Measurements from ENCODE around the gene RAD52. TPM values are rescaled to one million over a fixed set of nuclear protein-coding genes. Genes with fewer than 3 reads are reported as not detected.

RAD52 gene
- 10 to 100 TPM; 16.7 to 30.5 TPM for total RNA-seq

DNA sequence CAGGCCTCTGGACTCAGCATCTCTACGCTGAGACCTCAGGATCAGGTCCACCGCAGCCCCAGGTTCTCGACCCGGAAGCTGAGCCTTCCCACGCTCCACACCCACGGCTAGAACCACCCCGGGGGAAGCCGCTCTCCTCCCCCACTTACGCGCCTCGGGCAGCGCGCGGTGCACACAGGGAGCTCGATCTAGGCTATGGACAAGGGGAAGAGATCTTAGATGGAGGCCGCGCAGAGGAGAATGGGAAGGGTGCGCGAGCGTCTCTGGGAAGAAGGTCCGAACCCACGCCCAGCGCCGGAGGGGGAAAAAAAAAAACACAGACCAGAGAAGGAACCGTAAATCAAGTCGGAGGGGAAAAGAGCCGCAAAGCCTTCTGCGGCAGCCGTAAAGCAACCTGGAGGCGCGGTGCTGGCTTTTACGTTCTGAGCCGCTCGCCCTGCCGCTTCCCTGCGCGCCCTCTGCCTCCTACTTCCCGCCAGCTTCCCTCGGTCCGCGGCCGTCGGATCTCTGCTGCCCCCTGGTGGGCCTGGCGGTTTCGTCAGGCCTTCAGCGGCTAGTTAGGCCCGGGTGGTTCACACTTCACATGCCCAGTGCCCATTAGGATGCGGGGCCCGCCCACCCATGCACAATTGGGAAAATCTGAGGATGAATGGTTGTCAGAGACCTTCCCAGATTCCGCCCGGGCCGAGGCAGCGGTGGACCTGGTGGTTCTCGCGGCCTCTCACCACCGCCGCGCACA, at the start of gene RAD52:
Gene RAD52, minus strand, starts transcription at position 242 of the 739 bp plus-strand sequence. CDS start 16,636 bp downstream, outside the sequence.
- 2% methylated on average over 51 of the region's 58 CpGs for WGBS
- TF ChIP-seq POLR2AphosphoS5 (IDR thresholded peaks at IDR 0.05), result peak; percentile 95
- peak; percentile 63 for TF ChIP-seq POLR2A (IDR thresholded peaks at IDR 0.05)
- peak; percentile 98 to 99 (median 99) for TF ChIP-seq CTCF (IDR thresholded peaks at IDR 0.05)
- intact Hi-C loops (cut with DNase I), result loop anchor here (2.0 to 5.0 kb wide), 4 partner anchors 132 to 379 kb away; partner anchors contain the start of gene WNK1
- no peaks in the 10 kb centered on the region for H3K36me3 ChIP-seq
- no peaks in the 10 kb centered on the region for H3K9me3 ChIP-seq
- peak within 1 kb of the TSS; percentile 76 to 78 for H3K4me3 ChIP-seq
- H3K27ac ChIP-seq, result peak within 1 kb of the TSS; percentile 84 to 91
- DNase-seq (ENCODE audit: low spot score), result peak; percentile 97
- no peaks in the 10 kb centered on the region for H3K27me3 ChIP-seq (replicated peaks; ENCODE audit: insufficient read depth)
- H3K4me1 ChIP-seq (replicated peaks), result no peaks in the 10 kb centered on the region

DNA sequence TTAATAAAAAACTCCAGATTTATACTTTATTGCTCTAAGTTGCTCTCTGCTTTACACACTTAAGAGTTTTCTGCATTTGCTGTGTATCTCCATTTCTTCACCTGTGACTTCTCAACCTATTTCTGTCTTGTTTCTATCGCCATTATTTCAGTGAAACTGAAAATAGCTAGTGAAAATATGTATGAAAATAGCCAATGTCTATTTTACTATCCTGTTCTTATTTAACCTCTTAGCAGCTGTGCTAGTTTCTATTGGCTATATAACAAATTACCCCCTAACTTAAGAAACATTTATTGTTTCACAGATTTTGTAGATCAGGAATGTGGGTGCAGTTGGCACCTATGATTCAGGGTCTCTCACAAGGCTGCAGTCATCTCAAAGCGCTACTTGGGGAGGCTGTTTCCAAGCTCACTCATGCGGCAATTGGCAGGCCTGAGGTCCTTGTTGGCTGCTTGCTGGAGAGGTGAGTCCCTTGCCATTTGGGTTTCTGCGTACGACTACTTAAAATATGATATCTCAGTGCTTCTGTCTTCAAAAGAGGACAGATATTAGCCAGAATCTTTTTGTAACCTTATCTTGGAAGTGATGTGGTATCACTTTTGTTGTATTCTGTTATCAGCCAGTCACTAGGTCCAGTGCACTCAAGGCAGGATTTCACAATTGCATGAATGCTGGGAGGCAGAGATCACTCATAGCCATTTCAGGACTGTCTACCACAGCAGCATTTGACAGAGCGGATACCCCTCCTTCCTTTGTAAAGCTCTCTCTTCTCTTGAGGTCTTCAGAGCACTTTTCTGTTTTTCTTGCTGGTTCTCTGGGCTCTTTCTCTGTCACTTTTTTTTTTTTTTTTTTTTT, 48.8 kb upstream of the RAD52 start:
- intact Hi-C loops (cut with DNase I), result no loop called here
- H3K36me3 ChIP-seq, result no peaks in the 10 kb centered on the region
- WGBS, result 81% methylated on average over 6 of the region's 6 CpGs
- TF ChIP-seq CTCF (IDR thresholded peaks at IDR 0.05) (no peak), POLR2AphosphoS5 (IDR thresholded peaks at IDR 0.05) (no peak), POLR2A (IDR thresholded peaks at IDR 0.05) (no peak)
- H3K27ac ChIP-seq, result no peak overlapping the region
- DNase-seq (ENCODE audit: low spot score), result no peak
- H3K4me1 ChIP-seq (replicated peaks), result no peaks in the 10 kb centered on the region
- no peak overlapping the region for H3K4me3 ChIP-seq
- H3K27me3 ChIP-seq (replicated peaks; ENCODE audit: insufficient read depth), result no peaks in the 10 kb centered on the region
- H3K9me3 ChIP-seq, result no peaks in the 10 kb centered on the region

GRCh38 chr12:997505-997904, 48.0 kb upstream of the RAD52 start:
- Histone ChIP-seq H3K9me3 (no peaks in the 10 kb centered on the region), H3K4me3 (no peak overlapping the region), H3K27me3 (replicated peaks; ENCODE audit: insufficient read depth) (no peaks in the 10 kb centered on the region), H3K27ac (no peak overlapping the region), H3K36me3 (no peaks in the 10 kb centered on the region), H3K4me1 (replicated peaks) (no peaks in the 10 kb centered on the region)
- TF ChIP-seq POLR2A (IDR thresholded peaks at IDR 0.05) (no peak), CTCF (IDR thresholded peaks at IDR 0.05) (no peak), POLR2AphosphoS5 (IDR thresholded peaks at IDR 0.05) (no peak)
- intact Hi-C loops (cut with DNase I), result no loop called here
- no peak for DNase-seq (ENCODE audit: low spot score)
- 92% methylated on average over 1 of the region's 1 CpG for WGBS

DNA sequence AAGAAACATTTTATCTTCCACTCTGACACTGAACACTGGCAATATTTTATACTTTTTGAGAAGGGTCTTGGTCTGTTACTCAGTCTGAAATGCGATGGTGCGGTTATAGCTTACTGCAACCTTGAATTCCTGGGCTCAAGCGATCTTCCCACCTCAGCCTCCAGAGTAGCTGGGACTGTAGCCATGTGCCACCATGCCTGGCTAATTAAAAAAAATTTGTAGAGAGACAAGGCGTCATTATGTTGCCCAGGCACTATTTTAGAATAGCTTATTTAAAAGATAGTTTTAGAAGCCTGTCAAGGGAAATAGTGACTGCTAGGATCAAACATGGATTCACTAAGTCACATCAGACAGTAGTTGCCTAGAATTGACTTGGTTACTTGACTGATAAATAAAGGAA, 47.4 kb upstream of the RAD52 start:
- Histone ChIP-seq H3K4me3 (no peak overlapping the region), H3K36me3 (no peaks in the 10 kb centered on the region), H3K4me1 (replicated peaks) (no peaks in the 10 kb centered on the region), H3K27me3 (replicated peaks; ENCODE audit: insufficient read depth) (no peaks in the 10 kb centered on the region), H3K27ac (no peak overlapping the region), H3K9me3 (no peaks in the 10 kb centered on the region)
- TF ChIP-seq POLR2A (IDR thresholded peaks at IDR 0.05), result no peak
- TF ChIP-seq CTCF (IDR thresholded peaks at IDR 0.05), result no peak
- TF ChIP-seq POLR2AphosphoS5 (IDR thresholded peaks at IDR 0.05), result no peak
- intact Hi-C loops (cut with DNase I), result no loop called here
- DNase-seq (ENCODE audit: low spot score), result no peak
- 91% methylated on average over 4 of the region's 4 CpGs for WGBS

All from prostate gland (tissue), 2 donors.